IMR-90 (cell line): ENCODE results near the gene RALGAPA2.

Source experiments
- CTCF ChIP-seq: conservative IDR thresholded peaks from 2 replicates; pipeline ENCODE4 v1.5.1; 2012; ENCODE audit warnings: mild to moderate bottlenecking, low read depth, low read length, improper control_type of control experiment
- NFE2L2 ChIP-seq: fragments of 150-350 bp; IDR thresholded peaks from 2 replicates; pipeline ENCODE4 v1.6.1; 2016; ENCODE audit warnings: low read depth, mild to moderate bottlenecking, low read length
- RAD21 ChIP-seq: IDR thresholded peaks from 2 replicates; pipeline ENCODE4 v1.6.1; 2012; ENCODE audit warnings: low read length, improper control_type of control experiment
- RFX5 ChIP-seq: IDR thresholded peaks from 2 replicates; pipeline ENCODE4 v1.8.0; 2012; ENCODE audit warnings: low read depth, mild to moderate bottlenecking, low read length, moderate library complexity
- SMC3 ChIP-seq: fragments of 150-350 bp; IDR thresholded peaks from 2 replicates; pipeline ENCODE4 v1.6.1; 2016; ENCODE audit warnings: low read depth, mild to moderate bottlenecking, antibody characterized with exemption, low read length, moderate library complexity

GRCh38 chr20:20498076-20498861 is 214.2 kb downstream of the RALGAPA2 start:
- TF ChIP-seq SMC3 (no peak), RAD21 (no peak), CTCF (no peak), NFE2L2 (no peak), RFX5 (no peak)
